ENCODE measurements around the gene FAM193B.

The FAM193B gene

GRCh38 chr5:177511796-177512675 lies 42.3 kb downstream of the FAM193B start:
- Mint-ChIP-seq H3K9me3 (no peaks in the 10 kb centered on the region), H3K36me3 (ENCODE audit: insufficient read depth) (peaks cover 34% of the 10 kb centered on the region), H3K27ac (no peak overlapping the region), H3K27me3 (no peaks in the 10 kb centered on the region), H3K4me3 (no peak overlapping the region), H3K4me1 (ENCODE audit: low read depth in 2 of 2) (peaks cover 27 to 28% of the 10 kb centered on the region in 2 donors)
- no peak for ATAC-seq (replicated peaks)
- DNase-seq = no peak

- no peak overlapping the region for H3K4me3 Mint-ChIP-seq
- no peaks in the 10 kb centered on the region for H3K9me3 Mint-ChIP-seq
- H3K27me3 Mint-ChIP-seq = no peaks in the 10 kb centered on the region
- no peak for DNase-seq
- H3K4me1 Mint-ChIP-seq (ENCODE audit: low read depth in 2 of 2) = peaks cover 20 to 21% of the 10 kb centered on the region in 2 donors
- no peak for ATAC-seq (replicated peaks)
- peaks cover 30% of the 10 kb centered on the region for H3K36me3 Mint-ChIP-seq (ENCODE audit: insufficient read depth)
- no peak overlapping the region for H3K27ac Mint-ChIP-seq
These were observed 43.2 kb downstream of the FAM193B start for GRCh38 chr5:177511181-177511580.

- DNase-seq (no peak), ATAC-seq (replicated peaks) (peak; percentile 58)
- no peak overlapping the region for H3K27ac Mint-ChIP-seq
- no peaks in the 10 kb centered on the region for H3K9me3 Mint-ChIP-seq
- no peaks in the 10 kb centered on the region for H3K27me3 Mint-ChIP-seq
- H3K4me3 Mint-ChIP-seq = no peak overlapping the region
- peaks cover 28% of the 10 kb centered on the region for H3K36me3 Mint-ChIP-seq (ENCODE audit: insufficient read depth)
- peaks cover 14 to 15% of the 10 kb centered on the region in 2 donors for H3K4me1 Mint-ChIP-seq (ENCODE audit: low read depth in 2 of 2)
These were observed 43.8 kb downstream of the FAM193B start for GRCh38 chr5:177510567-177511053.

- peaks cover 28% of the 10 kb centered on the region for H3K36me3 Mint-ChIP-seq (ENCODE audit: insufficient read depth)
- peaks cover 10% of the 10 kb centered on the region in 2 donors for H3K4me1 Mint-ChIP-seq (ENCODE audit: low read depth in 2 of 2)
- H3K9me3 Mint-ChIP-seq = no peaks in the 10 kb centered on the region
- no peaks in the 10 kb centered on the region for H3K27me3 Mint-ChIP-seq
- ATAC-seq (replicated peaks) (no peak), DNase-seq (no peak)
- H3K4me3 Mint-ChIP-seq = peak overlapping the region in 1 of 2 donors; percentile 25
- no peak overlapping the region for H3K27ac Mint-ChIP-seq
These were observed 44.3 kb downstream of the FAM193B start for GRCh38 chr5:177509991-177510566.

GRCh38 chr5:177509381-177509951 lies 44.9 kb downstream of the FAM193B start, which contains the start of gene DOK3:
TSS of gene DOK3 (minus strand) at chr5:177509826. CDS start at chr5:177509540, 286 bp downstream.
- DNase-seq (no peak), ATAC-seq (replicated peaks) (peak; percentile 24)
- H3K36me3 Mint-ChIP-seq (ENCODE audit: insufficient read depth) = peaks cover 24% of the 10 kb centered on the region
- H3K9me3 Mint-ChIP-seq = no peaks in the 10 kb centered on the region
- H3K4me3 Mint-ChIP-seq = peak within 1 kb of the TSS in 1 of 2 donors; percentile 25
- H3K27ac Mint-ChIP-seq = peak within 1 kb of the TSS; percentile 80
- no peaks in the 10 kb centered on the region for H3K27me3 Mint-ChIP-seq
- H3K4me1 Mint-ChIP-seq (ENCODE audit: low read depth in 2 of 2) = peaks cover 9% of the 10 kb centered on the region in 2 donors

- H3K36me3 Mint-ChIP-seq (ENCODE audit: insufficient read depth) = peaks cover 20% of the 10 kb centered on the region
- peaks cover 3% of the 10 kb centered on the region in 2 donors for H3K4me1 Mint-ChIP-seq (ENCODE audit: low read depth in 2 of 2)
- H3K4me3 Mint-ChIP-seq = no peak overlapping the region
- ATAC-seq (replicated peaks) = no peak
- no peaks in the 10 kb centered on the region for H3K9me3 Mint-ChIP-seq
- H3K27me3 Mint-ChIP-seq = no peaks in the 10 kb centered on the region
- DNase-seq = no peak
- peak overlapping the region; percentile 80 for H3K27ac Mint-ChIP-seq
These were observed 45.5 kb downstream of the FAM193B start for GRCh38 chr5:177508837-177509236.

- DNase-seq = no peak
- Mint-ChIP-seq H3K27me3 (no peaks in the 10 kb centered on the region), H3K27ac (no peak overlapping the region), H3K4me3 (peak overlapping the region in 1 of 2 donors; percentile 7), H3K9me3 (no peaks in the 10 kb centered on the region), H3K36me3 (ENCODE audit: insufficient read depth) (peaks cover 17% of the 10 kb centered on the region), H3K4me1 (ENCODE audit: low read depth in 2 of 2) (peaks cover 0 to 3% of the 10 kb centered on the region in 2 donors)
- ATAC-seq (replicated peaks) = no peak
These were observed 46.1 kb downstream of the FAM193B start for GRCh38 chr5:177508221-177508611.

- Mint-ChIP-seq H3K27me3 (no peaks in the 10 kb centered on the region), H3K4me1 (ENCODE audit: low read depth in 2 of 2) (peaks cover 0 to 2% of the 10 kb centered on the region in 2 donors), H3K27ac (no peak overlapping the region), H3K36me3 (ENCODE audit: insufficient read depth) (peaks cover 17% of the 10 kb centered on the region), H3K9me3 (no peaks in the 10 kb centered on the region), H3K4me3 (peak overlapping the region in 1 of 2 donors; percentile 7)
- ATAC-seq (replicated peaks) (no peak), DNase-seq (no peak)
These were observed 46.7 kb downstream of the FAM193B start for GRCh38 chr5:177507596-177508220.

GRCh38 chr5:177507165-177507564 lies 47.2 kb downstream of the FAM193B start:
- no peak for ATAC-seq (replicated peaks)
- DNase-seq = no peak
- Mint-ChIP-seq H3K4me3 (no peak overlapping the region), H3K27ac (no peak overlapping the region), H3K27me3 (no peaks in the 10 kb centered on the region), H3K9me3 (no peaks in the 10 kb centered on the region), H3K4me1 (ENCODE audit: low read depth in 2 of 2) (peaks cover 0 to 3% of the 10 kb centered on the region in 2 donors), H3K36me3 (ENCODE audit: insufficient read depth) (peaks cover 17% of the 10 kb centered on the region)

GRCh38 chr5:177505075-177505474 lies 49.3 kb downstream of the FAM193B start:
- Mint-ChIP-seq H3K4me3 (no peak overlapping the region), H3K4me1 (ENCODE audit: low read depth in 2 of 2) (peaks cover 4 to 7% of the 10 kb centered on the region in 2 donors), H3K9me3 (no peaks in the 10 kb centered on the region), H3K27me3 (no peaks in the 10 kb centered on the region), H3K36me3 (ENCODE audit: insufficient read depth) (peaks cover 4% of the 10 kb centered on the region), H3K27ac (no peak overlapping the region)
- no peak for ATAC-seq (replicated peaks)
- DNase-seq = no peak

GRCh38 chr5:177504086-177505056 lies 50.0 kb downstream of the FAM193B start:
- ATAC-seq (replicated peaks) (no peak), DNase-seq (no peak)
- H3K4me1 Mint-ChIP-seq (ENCODE audit: low read depth in 2 of 2) = peaks cover 4 to 7% of the 10 kb centered on the region in 2 donors
- H3K36me3 Mint-ChIP-seq (ENCODE audit: insufficient read depth) = peaks cover 4% of the 10 kb centered on the region
- no peaks in the 10 kb centered on the region for H3K27me3 Mint-ChIP-seq
- H3K4me3 Mint-ChIP-seq = no peak overlapping the region
- H3K9me3 Mint-ChIP-seq = no peaks in the 10 kb centered on the region
- H3K27ac Mint-ChIP-seq = no peak overlapping the region

- H3K27ac Mint-ChIP-seq = no peak overlapping the region
- no peaks in the 10 kb centered on the region for H3K9me3 Mint-ChIP-seq
- H3K36me3 Mint-ChIP-seq (ENCODE audit: insufficient read depth) = peaks cover 4% of the 10 kb centered on the region
- H3K27me3 Mint-ChIP-seq = no peaks in the 10 kb centered on the region
- DNase-seq (no peak), ATAC-seq (replicated peaks) (no peak)
- no peak overlapping the region for H3K4me3 Mint-ChIP-seq
- H3K4me1 Mint-ChIP-seq (ENCODE audit: low read depth in 2 of 2) = peaks cover 8 to 9% of the 10 kb centered on the region in 2 donors
These were observed 50.8 kb downstream of the FAM193B start for GRCh38 chr5:177503351-177504085.
